Measurements from ENCODE around the gene IL12RB1.

DNA sequence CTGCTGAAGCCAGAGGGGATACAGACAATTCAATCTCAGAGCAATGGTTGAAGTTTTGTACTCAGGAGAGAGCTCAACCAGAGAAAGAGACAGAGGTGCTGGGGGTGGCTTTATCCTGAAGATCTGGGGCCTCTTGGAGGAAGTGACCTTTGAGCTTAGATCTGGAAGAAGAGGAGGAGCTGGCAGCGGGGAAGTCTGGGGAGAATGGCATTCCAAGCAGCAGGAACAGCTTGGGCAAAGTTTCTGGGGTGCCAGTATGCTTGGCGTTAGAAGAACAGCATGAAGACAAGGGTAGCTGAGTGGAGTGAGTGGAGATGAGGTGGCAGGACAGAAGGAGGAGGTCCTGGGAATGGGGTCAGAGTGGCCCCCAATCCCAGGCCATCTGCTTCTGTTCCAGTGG is 22.2 kb upstream of the IL12RB1 start:
- TF ChIP-seq EP300 (IDR thresholded peaks at IDR 0.05) (no peak), POLR2A (IDR thresholded peaks at IDR 0.05) (no peak)
- TF ChIP-seq, protein P1, sequence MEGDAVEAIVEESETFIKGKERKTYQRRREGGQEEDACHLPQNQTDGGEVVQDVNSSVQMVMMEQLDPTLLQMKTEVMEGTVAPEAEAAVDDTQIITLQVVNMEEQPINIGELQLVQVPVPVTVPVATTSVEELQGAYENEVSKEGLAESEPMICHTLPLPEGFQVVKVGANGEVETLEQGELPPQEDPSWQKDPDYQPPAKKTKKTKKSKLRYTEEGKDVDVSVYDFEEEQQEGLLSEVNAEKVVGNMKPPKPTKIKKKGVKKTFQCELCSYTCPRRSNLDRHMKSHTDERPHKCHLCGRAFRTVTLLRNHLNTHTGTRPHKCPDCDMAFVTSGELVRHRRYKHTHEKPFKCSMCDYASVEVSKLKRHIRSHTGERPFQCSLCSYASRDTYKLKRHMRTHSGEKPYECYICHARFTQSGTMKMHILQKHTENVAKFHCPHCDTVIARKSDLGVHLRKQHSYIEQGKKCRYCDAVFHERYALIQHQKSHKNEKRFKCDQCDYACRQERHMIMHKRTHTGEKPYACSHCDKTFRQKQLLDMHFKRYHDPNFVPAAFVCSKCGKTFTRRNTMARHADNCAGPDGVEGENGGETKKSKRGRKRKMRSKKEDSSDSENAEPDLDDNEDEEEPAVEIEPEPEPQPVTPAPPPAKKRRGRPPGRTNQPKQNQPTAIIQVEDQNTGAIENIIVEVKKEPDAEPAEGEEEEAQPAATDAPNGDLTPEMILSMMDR (IDR thresholded peaks at IDR 0.05), result no peak

Measured in gastroesophageal sphincter (tissue), 3 donors.